AG04449 (cell line): ENCODE data around the gene ACTL9.
"Not testable (repeated sequence)": the region's sequence is repeated elsewhere in the genome, so short reads cannot be mapped to it uniquely, and the experiment has no call there.

Experiments
- CTCF ChIA-PET: fragments of 350-600 bp; formaldehyde crosslinking; extraction: SDS; loops from one replicate; lab custom pipeline; 2021; ENCODE audit warnings: antibody characterized with exemption; lab: Yijun Ruan, JAX
- POLR2A ChIA-PET: fragments of 400-600, 350-600 bp; formaldehyde crosslinking; extraction: SDS; loops from one replicate; lab custom pipeline; 2020; ENCODE audit warnings: antibody characterized with exemption, inconsistent platforms; lab: Yijun Ruan, JAX
- DNase-seq: peaks from one replicate; pipeline ENCODE4 v3.0.0-alpha.2; 2010; ENCODE audit warnings: low read depth, low spot score
- H3K4me3 ChIP-seq: 2 replicates; pipeline ENCODE4 v1.5.1; 2011; ENCODE audit warnings: low read depth, mild to moderate bottlenecking, control low read depth, low read length
- TF ChIP-seq, protein P1 (sequence below): IDR thresholded peaks from one replicate; pipeline ENCODE4 v1.5.1; 2011; ENCODE audit warnings: mild to moderate bottlenecking, moderate library complexity, low read length, control low read depth, inconsistent platforms; ENCODE audit not compliant: insufficient read depth; ENCODE audit errors: missing control alignments

The ACTL9 gene

GRCh38 chr19:8698433-8699063 lies at the start of gene ACTL9:
Gene ACTL9 (minus strand): TSS chr19:8698795. CDS start chr19:8698701, 94 bp downstream.
- ChIA-PET CTCF (no interaction called here), POLR2A (no interaction called here)
- DNase-seq = no peak
- H3K4me3 ChIP-seq = no peak within 1 kb of the TSS
- TF ChIP-seq, protein P1, sequence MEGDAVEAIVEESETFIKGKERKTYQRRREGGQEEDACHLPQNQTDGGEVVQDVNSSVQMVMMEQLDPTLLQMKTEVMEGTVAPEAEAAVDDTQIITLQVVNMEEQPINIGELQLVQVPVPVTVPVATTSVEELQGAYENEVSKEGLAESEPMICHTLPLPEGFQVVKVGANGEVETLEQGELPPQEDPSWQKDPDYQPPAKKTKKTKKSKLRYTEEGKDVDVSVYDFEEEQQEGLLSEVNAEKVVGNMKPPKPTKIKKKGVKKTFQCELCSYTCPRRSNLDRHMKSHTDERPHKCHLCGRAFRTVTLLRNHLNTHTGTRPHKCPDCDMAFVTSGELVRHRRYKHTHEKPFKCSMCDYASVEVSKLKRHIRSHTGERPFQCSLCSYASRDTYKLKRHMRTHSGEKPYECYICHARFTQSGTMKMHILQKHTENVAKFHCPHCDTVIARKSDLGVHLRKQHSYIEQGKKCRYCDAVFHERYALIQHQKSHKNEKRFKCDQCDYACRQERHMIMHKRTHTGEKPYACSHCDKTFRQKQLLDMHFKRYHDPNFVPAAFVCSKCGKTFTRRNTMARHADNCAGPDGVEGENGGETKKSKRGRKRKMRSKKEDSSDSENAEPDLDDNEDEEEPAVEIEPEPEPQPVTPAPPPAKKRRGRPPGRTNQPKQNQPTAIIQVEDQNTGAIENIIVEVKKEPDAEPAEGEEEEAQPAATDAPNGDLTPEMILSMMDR = no peak

- DNase-seq, H3K4me3 ChIP-seq, CTCF ChIA-PET, POLR2A ChIA-PET: not testable (repeated sequence)
Measured at GRCh38 chr19:8739291-8740065, 40.9 kb upstream of the ACTL9 start.

- TF ChIP-seq, protein P1 = no peak
- POLR2A ChIA-PET = no interaction called here
- CTCF ChIA-PET = no interaction called here
- no peak for DNase-seq
- no peak overlapping the region for H3K4me3 ChIP-seq
Measured at GRCh38 chr19:8738377-8738776, 39.8 kb upstream of the ACTL9 start.

- ChIA-PET POLR2A (no interaction called here), CTCF (no interaction called here)
- no peak for DNase-seq
- H3K4me3 ChIP-seq = no peak overlapping the region
- TF ChIP-seq, protein P1 = no peak
Measured at GRCh38 chr19:8731428-8732169, 33.0 kb upstream of the ACTL9 start.

- TF ChIP-seq, protein P1 = no peak
- no peak for DNase-seq
- POLR2A ChIA-PET = interaction anchor here (0.6 kb wide), 1 partner anchor 650 kb away, joined by 3 read pairs; no protein-coding TSS in a partner anchor
- H3K4me3 ChIP-seq = no peak overlapping the region
- CTCF ChIA-PET = no interaction called here
Measured at GRCh38 chr19:8724276-8724675, 25.7 kb upstream of the ACTL9 start.

DNA sequence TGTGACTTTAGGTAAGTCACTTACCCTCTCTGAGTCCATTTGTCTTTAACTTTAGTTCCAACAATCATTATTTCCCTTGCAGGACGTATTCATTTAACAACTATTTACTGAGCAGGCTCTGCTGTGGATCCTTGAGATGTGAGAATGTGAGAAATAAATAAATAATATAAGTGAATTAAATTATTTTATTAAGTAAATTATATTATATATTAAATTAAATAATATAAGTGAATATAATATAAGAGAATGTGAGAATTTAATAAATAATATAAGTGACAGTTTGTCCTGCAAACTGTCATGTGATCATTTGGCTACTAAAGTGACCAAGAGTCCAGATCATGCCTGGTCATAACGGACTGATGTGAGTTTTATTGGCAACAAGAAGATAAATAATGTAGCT lies 23.4 kb upstream of the ACTL9 start:
- ChIA-PET POLR2A (no interaction called here), CTCF (no interaction called here)
- no peak overlapping the region for H3K4me3 ChIP-seq
- TF ChIP-seq, protein P1 = no peak
- DNase-seq = no peak
